Uterus (tissue), 4 donors: Measurements from ENCODE around the gene NKIRAS2. TPM values are rescaled to one million over a fixed set of nuclear protein-coding genes. Genes with fewer than 3 reads are reported as not detected.

Experiments
- DNase-seq, 2 donors: peaks; one replicate each; pipeline ENCODE4 v3.0.0-alpha.2; 2019 to 2020
- H3K27ac ChIP-seq, 2 donors: fragments of 200-600 bp; sonication (generic); 1 replicate in 1 of 2; 2 replicates in 1 of 2; pipeline ENCODE4 v1.5.1; 2016 to 2018
- H3K27me3 ChIP-seq, 2 donors: fragments of 200-600 bp; sonication (generic); one replicate each; pipeline ENCODE4 v1.5.1; 2018 to 2019; ENCODE audit warnings: control low read depth in 1 of 2
- H3K36me3 ChIP-seq, 2 donors: fragments of 200-600 bp; sonication (generic); one replicate each; pipeline ENCODE4 v1.5.1; 2019; ENCODE audit warnings: control low read depth in 1 of 2
- H3K4me1 ChIP-seq, 2 donors: fragments of 200-600 bp; sonication (generic); one replicate each; pipeline ENCODE4 v1.5.1; 2018 to 2019; ENCODE audit warnings: control low read depth in 1 of 2
- H3K4me3 ChIP-seq, 2 donors: fragments of 200-600 bp; sonication (generic); 1 replicate in 1 of 2; 2 replicates in 1 of 2; pipeline ENCODE4 v1.5.1; 2018 to 2019; ENCODE audit warnings: mild to moderate bottlenecking in 1 of 2
- H3K9me3 ChIP-seq, 2 donors: fragments of 200-600 bp; sonication (generic); one replicate each; pipeline ENCODE4 v1.5.1; 2019; ENCODE audit warnings: control low read depth in 1 of 2
- CTCF ChIP-seq, 4 experiments: fragments of 200-600 bp in 2 of 4; fragments of 450-650 bp in 2 of 4; sonication (generic) in 2 of 4; IDR thresholded peaks; one replicate each; pipeline ENCODE4 v1.5.1; 2016 to 2019; ENCODE audit warnings: antibody characterized with exemption in 4 of 4, mild to moderate bottlenecking in 2 of 4, moderate library complexity in 1 of 4
- POLR2A ChIP-seq, 2 donors: fragments of 450-650 bp; IDR thresholded peaks; one replicate each; pipeline ENCODE4 v1.6.1; 2016; ENCODE audit warnings: antibody characterized with exemption in 2 of 2, mild to moderate bottlenecking in 1 of 2, moderate library complexity in 1 of 2
- intact Hi-C: fragments of 100-400 bp; cut with DNase I; formaldehyde crosslinking; loops from one replicate; pipeline ENCODE4 v1.15.1; 2023; ENCODE audit warnings: low total_unique reads
- total RNA-seq, 4 donors: library from RNA; depleted of rRNA in 3 of 4; stranded (reverse); fragments of >200 nt in 3 of 4; gene quantifications; one replicate each; pipeline versions ENCODE4 v1.1.0 to v1.2.4, GENCODE V29; 2014 to 2023
- donor health status: DM: yes; HTN: yes; CAD: no.

NKIRAS2 gene
- total RNA-seq, 4 donors from 2014 or later, result 2.4 to 35.4 (median 26.8) TPM

DNA sequence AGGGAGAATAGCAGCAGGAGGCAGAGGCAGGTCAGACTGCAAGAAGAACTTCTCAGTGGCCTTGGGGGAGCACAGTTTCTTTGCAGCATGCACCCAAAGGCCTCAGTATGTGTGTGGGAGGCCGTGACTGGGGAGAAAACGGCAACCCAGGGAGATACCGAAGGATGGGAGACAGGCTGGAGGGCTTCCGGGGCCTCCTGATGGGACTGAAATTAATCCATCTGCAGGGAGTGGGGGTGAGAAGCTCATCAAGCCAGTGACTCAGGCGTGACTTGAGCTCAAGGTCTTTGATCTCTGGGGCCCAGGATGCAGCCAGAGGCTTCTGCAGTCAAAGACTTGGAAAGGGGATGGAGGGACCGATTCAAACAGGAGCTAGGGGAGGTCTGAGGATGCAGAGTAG is 35.6 kb downstream of the NKIRAS2 start:
- H3K36me3 ChIP-seq, result no peaks in the 10 kb centered on the region
- no peak for TF ChIP-seq POLR2A (IDR thresholded peaks at IDR 0.05)
- no peak for TF ChIP-seq CTCF (IDR thresholded peaks at IDR 0.05)
- H3K27ac ChIP-seq, result no peak overlapping the region
- intact Hi-C loops, result no loop called here
- H3K4me1 ChIP-seq, result no peaks in the 10 kb centered on the region
- peaks cover 0 to 6% of the 10 kb centered on the region in 2 donors for H3K27me3 ChIP-seq
- no peak for DNase-seq
- no peaks in the 10 kb centered on the region for H3K9me3 ChIP-seq
- no peak overlapping the region for H3K4me3 ChIP-seq

DNA sequence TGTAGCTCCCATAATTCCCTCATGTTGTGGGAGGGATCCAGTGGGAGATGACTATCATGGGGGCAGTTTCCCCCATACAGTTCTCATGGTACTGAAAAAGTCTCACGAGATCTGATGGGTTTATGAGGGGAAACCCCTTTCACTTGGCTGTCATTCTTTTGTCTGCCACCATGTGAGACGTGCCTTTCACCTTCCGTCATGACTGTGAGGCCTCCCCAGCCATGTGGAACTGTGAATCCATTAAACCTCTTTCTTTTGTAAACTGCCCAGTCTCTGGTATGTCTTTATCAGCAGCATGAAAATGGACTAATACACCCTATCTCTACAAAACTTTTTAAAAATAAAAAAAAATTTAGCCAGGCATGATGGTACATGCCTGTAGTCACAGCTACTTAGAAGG is 36.7 kb downstream of the NKIRAS2 start:
- TF ChIP-seq CTCF (IDR thresholded peaks at IDR 0.05) (no peak), POLR2A (IDR thresholded peaks at IDR 0.05) (no peak)
- Histone ChIP-seq H3K4me3 (no peak overlapping the region), H3K27ac (no peak overlapping the region), H3K27me3 (peaks cover 0 to 6% of the 10 kb centered on the region in 2 donors), H3K36me3 (no peaks in the 10 kb centered on the region), H3K4me1 (no peaks in the 10 kb centered on the region), H3K9me3 (no peaks in the 10 kb centered on the region)
- DNase-seq, result no peak
- intact Hi-C loops, result no loop called here

DNA sequence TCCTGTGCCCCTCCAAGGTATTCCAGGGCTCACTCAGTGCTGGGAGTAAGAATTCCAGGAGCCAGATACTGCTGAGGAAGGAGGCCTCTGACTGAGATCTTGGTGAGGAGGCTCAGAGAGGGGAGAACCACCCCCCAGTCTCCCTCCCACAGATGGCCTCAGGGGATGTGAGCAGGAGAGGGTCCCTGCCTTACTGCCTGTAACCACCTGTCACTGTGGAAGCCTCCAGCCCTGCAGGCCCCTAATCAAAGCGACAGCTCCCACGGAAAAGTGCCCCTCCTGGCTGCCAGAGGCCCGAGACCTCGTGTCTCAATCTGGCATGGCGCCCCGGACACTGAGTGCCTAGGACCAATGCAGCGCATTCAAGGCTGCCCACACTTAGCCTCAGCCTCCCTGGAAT is 38.2 kb downstream of the NKIRAS2 start:
- intact Hi-C loops, result no loop called here
- Histone ChIP-seq H3K36me3 (no peaks in the 10 kb centered on the region), H3K27ac (no peak overlapping the region), H3K9me3 (no peaks in the 10 kb centered on the region), H3K4me1 (no peaks in the 10 kb centered on the region), H3K4me3 (no peak overlapping the region), H3K27me3 (peaks cover 0 to 6% of the 10 kb centered on the region in 2 donors)
- DNase-seq, result no peak
- TF ChIP-seq POLR2A (IDR thresholded peaks at IDR 0.05), result no peak
- TF ChIP-seq CTCF (IDR thresholded peaks at IDR 0.05), result no peak

DNA sequence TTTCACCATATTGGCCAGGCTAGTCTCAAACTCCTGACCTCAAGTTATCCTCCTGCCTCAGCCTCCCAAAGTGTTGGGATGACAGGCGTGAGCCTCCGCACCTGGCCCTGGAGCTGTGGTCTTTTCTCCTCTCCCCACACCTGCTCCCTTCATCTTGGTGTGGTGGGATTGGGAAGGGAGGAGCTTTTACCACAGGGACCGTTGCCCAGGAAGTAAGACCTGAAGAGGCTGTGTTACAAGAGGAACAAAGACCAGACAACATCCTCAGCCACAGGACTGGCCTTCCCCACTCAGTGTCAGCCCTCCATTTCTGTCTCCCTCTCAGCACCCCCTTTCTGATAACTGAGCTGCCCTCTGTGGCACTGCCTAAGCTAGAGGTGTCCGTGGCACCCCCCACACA is 39.9 kb downstream of the NKIRAS2 start:
- Histone ChIP-seq H3K4me3 (no peak overlapping the region), H3K4me1 (no peaks in the 10 kb centered on the region), H3K9me3 (no peaks in the 10 kb centered on the region), H3K27me3 (peaks cover 0 to 6% of the 10 kb centered on the region in 2 donors), H3K27ac (no peak overlapping the region), H3K36me3 (no peaks in the 10 kb centered on the region)
- DNase-seq, result no peak
- TF ChIP-seq POLR2A (IDR thresholded peaks at IDR 0.05), result no peak
- TF ChIP-seq CTCF (IDR thresholded peaks at IDR 0.05), result no peak
- intact Hi-C loops, result no loop called here

GRCh38 chr17:42060231-42060630 is 40.3 kb downstream of the NKIRAS2 start:
- no peak for DNase-seq
- Histone ChIP-seq H3K4me3 (no peak overlapping the region), H3K27ac (no peak overlapping the region), H3K4me1 (no peaks in the 10 kb centered on the region), H3K9me3 (no peaks in the 10 kb centered on the region), H3K27me3 (peaks cover 0 to 4% of the 10 kb centered on the region in 2 donors), H3K36me3 (no peaks in the 10 kb centered on the region)
- no peak for TF ChIP-seq CTCF (IDR thresholded peaks at IDR 0.05)
- TF ChIP-seq POLR2A (IDR thresholded peaks at IDR 0.05), result no peak
- intact Hi-C loops, result no loop called here
